ENCODE measurements around the gene RBM43.
A peak's percentile ranks its signal among the peaks of the same experiment; 100 is the strongest.
"Not testable (repeated sequence)": the region's sequence is repeated elsewhere in the genome, so short reads cannot be mapped to it uniquely, and the experiment has no call there.

Gene RBM43

GRCh38 chr2:151269798-151270568 lies 8.3 kb upstream of the RBM43 start:
- FAIRE-seq (no peak), DNase-seq (ENCODE audit: low spot score) (no peak)

- no peak for FAIRE-seq
- DNase-seq (ENCODE audit: low spot score) = no peak
Measured at GRCh38 chr2:151268085-151268484, 6.4 kb upstream of the RBM43 start.

GRCh38 chr2:151267537-151267936 lies 5.9 kb upstream of the RBM43 start:
- DNase-seq (ENCODE audit: low spot score) = no peak

DNA sequence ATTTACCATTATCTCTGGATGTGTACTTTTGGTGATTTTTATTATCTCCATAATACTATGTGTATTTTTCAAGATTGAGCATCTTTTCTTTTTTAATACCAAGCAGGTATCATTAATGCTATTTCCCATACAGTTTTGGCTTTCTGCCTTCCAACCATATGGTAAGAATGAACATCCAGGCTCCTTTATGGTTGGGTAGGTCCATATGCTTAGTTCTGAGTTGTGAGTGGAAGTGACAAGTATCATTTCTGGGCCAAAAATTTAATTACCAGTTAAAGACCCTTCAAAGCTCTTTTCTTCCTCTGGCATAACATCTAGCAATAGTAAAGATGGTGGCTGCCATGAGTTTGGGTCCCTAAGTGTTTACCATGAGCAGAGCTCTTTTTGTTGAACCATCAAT lies 4.3 kb upstream of the RBM43 start:
- no peak for DNase-seq (ENCODE audit: low spot score)
- FAIRE-seq = no peak

More at GRCh38 chr2:151267537-151267936, 5.9 kb upstream of the RBM43 start:
- no peak for FAIRE-seq

GRCh38 chr2:151264157-151264825 lies 2.6 kb upstream of the RBM43 start:
- FAIRE-seq (no peak), DNase-seq (ENCODE audit: low spot score) (no peak)

GRCh38 chr2:151262629-151263028 lies 966 bp upstream of the RBM43 start:
- FAIRE-seq (no peak), DNase-seq (ENCODE audit: low spot score) (no peak)

- DNase-seq (ENCODE audit: low spot score) (no peak), FAIRE-seq (no peak)
Measured at GRCh38 chr2:151261977-151262291, 271 bp upstream of the RBM43 start.

DNA sequence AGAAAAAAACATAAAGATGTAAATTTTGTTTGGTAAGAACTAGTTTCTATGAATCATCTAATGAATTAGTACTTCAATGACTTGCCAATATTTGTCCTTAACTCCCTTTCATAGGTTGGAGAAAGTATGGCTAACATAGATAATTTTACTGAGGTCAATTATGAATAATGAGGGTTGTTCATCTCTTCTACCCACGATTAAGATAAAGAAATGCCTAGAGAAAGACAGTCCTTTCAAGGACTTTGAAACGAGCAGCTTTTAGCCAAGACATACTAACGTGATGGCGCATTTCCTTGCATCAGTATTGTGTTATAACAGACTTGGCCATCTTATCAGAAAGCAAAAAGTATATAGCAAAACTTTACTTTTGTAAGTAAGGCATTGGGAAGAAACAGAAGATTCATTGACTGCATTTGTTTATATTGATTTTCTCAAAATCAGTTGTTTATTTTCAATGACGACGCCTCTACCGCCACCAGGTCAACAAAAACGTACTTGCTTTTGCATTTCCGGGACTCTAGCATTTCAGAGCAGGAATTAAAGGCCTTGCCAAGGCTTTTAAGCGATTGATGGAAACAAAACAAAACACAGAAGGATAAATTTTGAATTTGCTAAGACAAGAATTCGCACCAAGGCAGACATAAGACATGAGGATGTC lies 961 bp downstream of the RBM43 start:
- DNase-seq (ENCODE audit: low spot score) (no peak), FAIRE-seq (no peak)

DNA sequence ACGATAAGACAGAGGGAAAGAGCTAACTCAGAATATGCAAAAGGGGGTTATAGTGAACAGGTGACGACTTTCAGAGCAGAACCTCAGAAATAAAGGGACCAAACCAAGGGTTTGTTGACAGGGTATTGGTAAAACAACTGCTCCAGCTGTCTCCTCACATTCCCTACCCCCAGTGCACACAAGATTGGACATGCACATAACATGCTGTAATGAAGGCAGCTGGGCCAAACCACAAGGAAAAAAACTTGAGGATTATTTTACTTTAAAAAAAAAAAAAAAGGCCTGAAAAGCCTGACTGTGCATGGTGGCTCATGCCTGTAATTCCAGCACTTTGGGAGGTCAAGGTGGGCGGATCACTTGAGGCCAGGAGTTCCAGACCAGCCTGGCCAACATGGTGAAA lies 3.5 kb downstream of the RBM43 start:
- DNase-seq (ENCODE audit: low spot score) (peak; percentile 62), FAIRE-seq (no peak)

DNA sequence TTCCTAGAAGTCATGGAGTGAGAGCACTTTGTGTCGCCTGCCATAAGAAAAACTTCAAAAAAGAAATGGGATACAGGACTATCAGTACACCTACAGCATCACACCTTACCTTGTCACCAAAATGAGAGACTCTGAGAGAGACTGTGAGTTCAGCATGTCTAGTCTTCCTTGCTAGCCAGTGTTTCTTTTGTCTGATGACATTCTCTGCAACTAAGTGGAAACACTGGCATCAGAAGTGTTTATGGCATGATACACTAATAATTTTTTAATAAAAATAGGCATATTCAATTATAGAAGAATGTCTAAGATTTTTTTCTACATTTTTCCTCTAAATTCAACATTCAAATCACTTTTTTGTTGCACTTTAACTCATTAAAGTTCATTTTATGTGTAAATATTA lies 9.0 kb downstream of the RBM43 start:
- FAIRE-seq (no peak), DNase-seq (ENCODE audit: low spot score) (no peak)

- DNase-seq (ENCODE audit: low spot score) (no peak), FAIRE-seq (no peak)
Measured at GRCh38 chr2:151251012-151251411, 10.7 kb downstream of the RBM43 start.

DNA sequence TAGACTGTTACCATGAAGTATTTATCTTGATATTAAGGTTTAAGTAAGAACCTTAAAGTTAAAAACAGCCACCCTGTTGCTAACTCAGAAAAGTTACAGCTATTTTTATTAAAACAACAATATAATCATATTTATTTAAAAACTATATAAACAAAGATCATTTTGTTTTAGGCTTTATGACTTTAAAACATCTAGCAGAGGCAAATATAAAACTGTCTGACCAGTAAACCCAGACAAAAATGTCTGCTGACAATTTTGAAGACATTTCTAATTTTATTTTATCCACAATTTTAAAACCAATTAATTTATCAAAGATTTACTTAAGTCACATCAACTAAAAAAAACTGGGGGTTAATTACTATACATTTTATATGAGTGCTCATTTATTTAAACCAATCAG lies 14.2 kb downstream of the RBM43 start:
- DNase-seq (ENCODE audit: low spot score) = no peak
- no peak for FAIRE-seq

DNA sequence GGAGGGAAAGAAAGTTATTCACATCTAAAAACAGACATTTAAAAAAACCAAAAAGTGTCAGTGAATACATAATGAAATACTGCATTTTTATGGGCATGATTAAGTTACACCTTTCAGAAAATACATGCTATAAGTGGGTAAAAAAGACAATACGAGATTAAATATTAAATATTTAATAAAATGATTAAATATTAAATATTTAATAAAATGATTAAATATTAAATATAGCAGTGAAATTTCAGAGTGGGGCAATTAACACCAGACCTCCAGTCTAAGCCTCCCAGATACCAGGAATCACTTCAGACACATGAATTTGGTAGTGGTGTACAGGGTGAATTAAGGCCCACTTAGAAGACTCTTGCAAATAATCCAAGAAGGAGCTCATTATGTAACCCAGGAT lies 15.5 kb downstream of the RBM43 start:
- no peak for FAIRE-seq
- DNase-seq (ENCODE audit: low spot score) = no peak

DNA sequence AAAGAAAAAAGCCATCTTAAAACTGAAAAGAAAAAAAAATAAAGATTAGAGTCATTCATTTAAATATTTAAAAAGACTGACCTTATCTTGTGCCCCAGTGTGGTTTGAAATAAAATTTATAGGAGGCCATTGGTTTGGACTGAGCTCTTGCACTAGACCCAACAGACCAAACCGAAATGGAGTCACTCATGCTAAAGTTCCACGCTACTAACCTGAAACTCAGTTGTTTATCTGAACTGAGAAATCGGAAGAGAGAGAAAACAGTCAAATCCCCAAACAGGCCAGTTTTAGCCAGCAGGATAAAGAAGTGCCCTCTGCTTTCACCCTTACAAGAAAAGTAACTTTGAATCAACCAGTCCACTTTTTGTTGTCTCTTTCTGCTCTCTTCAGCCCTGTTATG lies 18.2 kb downstream of the RBM43 start:
- FAIRE-seq = no peak

DNA sequence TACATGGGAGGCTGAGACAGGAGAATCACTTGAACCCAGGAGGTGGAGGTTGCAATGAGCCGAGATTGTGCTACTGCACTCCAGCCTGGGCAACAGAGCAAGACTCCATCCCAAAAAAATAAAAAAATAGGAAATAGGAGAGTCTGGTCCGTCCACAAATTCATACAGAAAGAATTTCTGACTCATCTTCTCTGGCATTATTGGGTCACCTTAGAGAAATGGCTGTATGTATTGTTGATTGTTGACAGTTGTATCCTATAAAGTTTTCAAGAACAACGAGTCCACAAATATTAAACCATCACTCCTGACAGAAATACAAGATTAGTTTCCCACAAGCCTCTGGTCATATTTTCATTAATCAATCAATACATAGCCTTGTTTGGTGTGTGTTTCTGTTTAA lies 20.4 kb downstream of the RBM43 start:
- no peak for FAIRE-seq
- DNase-seq (ENCODE audit: low spot score) = no peak

More for the DNA sequence above, 18.2 kb downstream of the RBM43 start:
- no peak for DNase-seq (ENCODE audit: low spot score)

GRCh38 chr2:151240433-151240832 lies 21.2 kb downstream of the RBM43 start:
- FAIRE-seq (no peak), DNase-seq (ENCODE audit: low spot score) (no peak)

GRCh38 chr2:151239624-151240023 lies 22.0 kb downstream of the RBM43 start:
- FAIRE-seq = no peak
- no peak for DNase-seq (ENCODE audit: low spot score)

DNA sequence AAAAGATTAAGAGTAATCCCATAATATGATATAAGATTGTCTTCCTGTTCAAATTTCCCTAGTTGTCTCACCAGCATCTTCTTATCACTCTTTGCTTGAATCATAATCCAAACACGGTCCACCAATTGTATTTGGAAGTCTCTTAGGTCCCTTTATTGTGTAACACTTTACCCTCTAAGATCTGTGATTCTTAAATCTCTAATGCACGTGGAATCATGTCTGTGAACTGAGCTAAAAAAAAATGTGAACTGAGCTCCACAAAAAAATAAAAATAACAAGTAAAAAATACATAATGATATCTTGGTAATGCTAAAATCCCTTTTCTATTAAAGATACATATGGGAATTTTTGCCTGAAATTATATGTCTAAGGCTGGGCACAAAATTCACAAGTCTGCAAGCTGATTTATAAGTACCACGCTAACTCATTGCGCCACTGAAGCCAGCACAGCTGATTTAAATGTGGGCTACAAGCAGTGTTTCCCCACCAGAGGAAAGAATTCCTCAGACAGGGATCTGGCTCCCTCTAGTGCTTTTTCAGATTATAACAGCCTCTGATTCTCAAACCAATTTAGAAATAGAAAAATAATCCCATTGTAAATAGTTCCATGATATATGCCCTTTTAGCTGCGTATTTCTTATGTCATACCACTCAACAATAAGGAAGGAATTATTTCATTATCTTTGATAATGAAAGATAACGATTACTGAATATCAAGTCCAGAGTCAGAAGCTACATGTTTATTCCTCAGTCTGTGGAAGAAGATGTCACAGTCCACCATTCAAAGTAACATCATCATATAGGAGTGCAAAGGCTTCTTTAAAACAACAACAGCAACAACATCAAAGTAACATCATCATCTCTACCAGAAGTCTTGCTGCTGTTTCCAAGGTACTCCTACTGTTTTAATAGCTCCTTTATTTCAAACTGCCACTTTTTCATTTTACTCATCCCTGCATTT lies 22.9 kb downstream of the RBM43 start:
- FAIRE-seq (no peak), DNase-seq (ENCODE audit: low spot score) (peak; percentile 57)

DNA sequence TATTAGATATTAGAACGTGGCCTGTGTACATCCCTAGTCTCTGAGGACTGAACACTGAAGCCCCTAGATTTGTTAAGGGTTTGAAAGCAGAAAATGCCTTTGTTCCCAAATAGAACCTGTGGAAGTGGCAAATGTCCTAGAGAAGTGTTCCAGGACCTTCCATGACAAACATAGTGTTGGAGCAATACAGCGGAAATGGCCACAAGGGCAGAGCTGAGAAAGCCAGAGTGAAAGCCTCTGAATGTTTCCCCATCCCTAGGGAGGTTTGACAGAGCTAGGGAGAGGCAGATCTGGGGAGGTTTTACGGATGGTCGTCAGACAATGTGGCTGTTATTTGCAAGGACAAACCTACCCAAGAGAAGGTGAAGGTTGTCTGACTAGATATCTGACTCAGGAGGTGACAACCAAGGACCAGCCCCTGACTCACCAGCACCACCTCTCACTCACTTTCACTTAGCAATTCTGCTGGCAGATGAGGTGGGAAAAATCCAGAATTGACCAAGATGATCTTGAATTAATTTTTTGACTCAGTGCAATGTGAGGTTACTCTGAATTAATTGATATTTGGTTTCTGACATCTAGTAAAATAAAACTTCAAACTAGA lies 24.1 kb downstream of the RBM43 start:
- FAIRE-seq (no peak), DNase-seq (ENCODE audit: low spot score) (peak; percentile 40)

DNA sequence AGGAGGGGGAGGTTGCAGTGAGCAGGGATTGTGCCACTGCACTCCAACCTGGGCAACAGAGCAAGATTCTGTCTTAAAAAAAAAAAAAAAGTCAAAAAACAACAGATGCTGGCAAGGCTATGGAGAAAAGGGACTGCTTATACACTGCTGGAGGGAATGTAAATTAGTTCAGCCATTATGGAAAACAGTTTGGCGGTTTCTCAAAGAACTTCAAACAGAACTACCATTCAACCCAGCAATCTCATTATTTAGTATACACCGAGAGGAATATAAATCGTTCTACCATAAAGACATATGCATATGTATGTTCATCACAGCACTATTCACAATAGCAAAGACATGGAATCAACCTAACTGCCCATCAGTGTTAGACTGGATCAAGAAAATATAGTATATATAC lies 27.9 kb downstream of the RBM43 start:
- DNase-seq (ENCODE audit: low spot score); FAIRE-seq: not testable (repeated sequence)

DNA sequence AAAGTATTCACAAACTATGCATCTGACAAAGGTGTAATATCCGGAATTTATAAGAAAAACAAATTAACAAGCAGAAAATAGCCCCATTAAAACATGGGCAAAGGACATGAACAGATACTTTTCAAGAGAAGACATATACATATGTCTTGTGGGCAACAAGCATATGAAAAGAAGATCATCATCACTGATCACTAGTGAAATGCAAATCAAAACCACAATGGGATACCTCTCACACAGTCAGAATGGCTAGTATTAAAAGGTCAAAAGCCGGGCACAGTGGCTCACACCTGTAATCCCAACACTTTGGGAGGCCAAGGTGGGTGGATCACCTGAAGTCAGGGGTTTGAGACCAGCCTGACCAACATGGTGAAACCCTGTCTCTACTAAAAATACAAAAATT lies 28.4 kb downstream of the RBM43 start:
- not testable (repeated sequence) for FAIRE-seq; DNase-seq (ENCODE audit: low spot score)
